ENCODE measurements around the gene TMEM263.

Gene TMEM263

GRCh38 chr12:106964526-106964925, 8.8 kb downstream of the TMEM263 start:
- DNase-seq (no peak), ATAC-seq (no peak)
- no peaks in the 10 kb centered on the region for H3K9me3 Mint-ChIP-seq
- no peak overlapping the region for H3K27ac Mint-ChIP-seq
- H3K27me3 Mint-ChIP-seq, result no peaks in the 10 kb centered on the region
- H3K4me1 Mint-ChIP-seq, result peaks cover 35% of the 10 kb centered on the region
- no peak overlapping the region for H3K4me3 Mint-ChIP-seq

- no peak overlapping the region for H3K4me3 Mint-ChIP-seq
- H3K27me3 Mint-ChIP-seq, result no peaks in the 10 kb centered on the region
- H3K27ac Mint-ChIP-seq, result no peak overlapping the region
- ATAC-seq (no peak), DNase-seq (no peak)
- peaks cover 28% of the 10 kb centered on the region for H3K4me1 Mint-ChIP-seq
- H3K9me3 Mint-ChIP-seq, result no peaks in the 10 kb centered on the region
These were observed 15.4 kb downstream of the TMEM263 start for GRCh38 chr12:106971065-106971464.

GRCh38 chr12:106973545-106973944, 17.8 kb downstream of the TMEM263 start:
- ATAC-seq (no peak), DNase-seq (no peak)
- no peak overlapping the region for H3K4me3 Mint-ChIP-seq
- H3K27me3 Mint-ChIP-seq, result no peaks in the 10 kb centered on the region
- no peak overlapping the region for H3K27ac Mint-ChIP-seq
- H3K9me3 Mint-ChIP-seq, result no peaks in the 10 kb centered on the region
- peaks cover 29% of the 10 kb centered on the region for H3K4me1 Mint-ChIP-seq

- no peak for ATAC-seq
- H3K27me3 Mint-ChIP-seq, result no peaks in the 10 kb centered on the region
- H3K27ac Mint-ChIP-seq, result no peak overlapping the region
These were observed 18.8 kb downstream of the TMEM263 start for GRCh38 chr12:106974511-106974910.

GRCh38 chr12:106975098-106975497, 19.4 kb downstream of the TMEM263 start:
- no peaks in the 10 kb centered on the region for H3K9me3 Mint-ChIP-seq
- peaks cover 29% of the 10 kb centered on the region for H3K4me1 Mint-ChIP-seq
- H3K27ac Mint-ChIP-seq, result peak overlapping the region in 1 of 2 donors; percentile 27
- ATAC-seq (no peak), DNase-seq (no peak)
- no peak overlapping the region for H3K4me3 Mint-ChIP-seq
- no peaks in the 10 kb centered on the region for H3K27me3 Mint-ChIP-seq

More at GRCh38 chr12:106974511-106974910, 18.8 kb downstream of the TMEM263 start:
- DNase-seq, result no peak
- Mint-ChIP-seq H3K9me3 (no peaks in the 10 kb centered on the region), H3K4me1 (peaks cover 29% of the 10 kb centered on the region), H3K4me3 (no peak overlapping the region)

- Mint-ChIP-seq H3K9me3 (no peaks in the 10 kb centered on the region), H3K27me3 (no peaks in the 10 kb centered on the region), H3K4me1 (peaks cover 25% of the 10 kb centered on the region), H3K27ac (no peak overlapping the region), H3K4me3 (no peak overlapping the region)
- ATAC-seq (no peak), DNase-seq (no peak)
These were observed 20.4 kb downstream of the TMEM263 start for GRCh38 chr12:106975993-106976658.

- no peak for DNase-seq
- Mint-ChIP-seq H3K27ac (no peak overlapping the region), H3K4me3 (no peak overlapping the region), H3K27me3 (no peaks in the 10 kb centered on the region), H3K9me3 (no peaks in the 10 kb centered on the region), H3K4me1 (peaks cover 24% of the 10 kb centered on the region)
- ATAC-seq, result no peak
These were observed 21.0 kb downstream of the TMEM263 start for GRCh38 chr12:106976668-106977067.

GRCh38 chr12:106978035-106978800, 22.5 kb downstream of the TMEM263 start:
- H3K27ac Mint-ChIP-seq, result peak overlapping the region in 1 of 2 donors; percentile 21
- no peak overlapping the region for H3K4me3 Mint-ChIP-seq

GRCh38 chr12:106980944-106981343, 25.2 kb downstream of the TMEM263 start:
- H3K27me3 Mint-ChIP-seq, result no peaks in the 10 kb centered on the region
- ATAC-seq (no peak), DNase-seq (no peak)
- H3K27ac Mint-ChIP-seq, result no peak overlapping the region
- peaks cover 31% of the 10 kb centered on the region for H3K4me1 Mint-ChIP-seq
- H3K4me3 Mint-ChIP-seq, result no peak overlapping the region
- peaks cover 17 to 24% of the 10 kb centered on the region in 2 donors for H3K9me3 Mint-ChIP-seq

More at GRCh38 chr12:106978035-106978800, 22.5 kb downstream of the TMEM263 start:
- Mint-ChIP-seq H3K4me1 (peaks cover 24% of the 10 kb centered on the region), H3K9me3 (no peaks in the 10 kb centered on the region), H3K27me3 (no peaks in the 10 kb centered on the region)
- ATAC-seq (no peak), DNase-seq (no peak)

GRCh38 chr12:106981788-106982187, 26.1 kb downstream of the TMEM263 start:
- Mint-ChIP-seq H3K4me1 (peaks cover 33% of the 10 kb centered on the region), H3K27ac (no peak overlapping the region), H3K27me3 (no peaks in the 10 kb centered on the region), H3K4me3 (no peak overlapping the region), H3K9me3 (peaks cover 17 to 24% of the 10 kb centered on the region in 2 donors)
- ATAC-seq (no peak), DNase-seq (no peak)

GRCh38 chr12:106982229-106982628, 26.5 kb downstream of the TMEM263 start:
- Mint-ChIP-seq H3K9me3 (peaks cover 17 to 24% of the 10 kb centered on the region in 2 donors), H3K27me3 (no peaks in the 10 kb centered on the region), H3K4me3 (no peak overlapping the region), H3K27ac (no peak overlapping the region), H3K4me1 (peaks cover 37% of the 10 kb centered on the region)
- ATAC-seq (no peak), DNase-seq (no peak)

GRCh38 chr12:106984588-106985137, 29.0 kb downstream of the TMEM263 start:
- Mint-ChIP-seq H3K27me3 (no peaks in the 10 kb centered on the region), H3K27ac (peak overlapping the region in 1 of 2 donors; percentile 0), H3K4me1 (peaks cover 44% of the 10 kb centered on the region), H3K4me3 (peak overlapping the region; percentile 0 to 4), H3K9me3 (peaks cover 17 to 24% of the 10 kb centered on the region in 2 donors)
- DNase-seq, result no peak
- ATAC-seq, result no peak

- no peaks in the 10 kb centered on the region for H3K27me3 Mint-ChIP-seq
- peaks cover 17 to 24% of the 10 kb centered on the region in 2 donors for H3K9me3 Mint-ChIP-seq
- ATAC-seq (no peak), DNase-seq (no peak)
- H3K4me3 Mint-ChIP-seq, result peak overlapping the region; percentile 28 to 95
- no peak overlapping the region for H3K27ac Mint-ChIP-seq
- peaks cover 44% of the 10 kb centered on the region for H3K4me1 Mint-ChIP-seq
These were observed 29.8 kb downstream of the TMEM263 start for GRCh38 chr12:106985479-106985878.

- Mint-ChIP-seq H3K27ac (peak overlapping the region in 1 of 2 donors; percentile 96), H3K9me3 (peaks cover 17 to 24% of the 10 kb centered on the region in 2 donors), H3K27me3 (no peaks in the 10 kb centered on the region), H3K4me3 (peak overlapping the region; percentile 95 to 97), H3K4me1 (peaks cover 44% of the 10 kb centered on the region)
- ATAC-seq (no peak), DNase-seq (no peak)
These were observed 30.4 kb downstream of the TMEM263 start for GRCh38 chr12:106986135-106986534.

GRCh38 chr12:106986625-106987389, 31.1 kb downstream of the TMEM263 start, which contains the start of gene MTERF2:
Gene MTERF2, minus strand, starts transcription at chr12:106987146. Its CDS starts 8,432 bp downstream, at chr12:106978714.
- peak; percentile 72 to 75 for DNase-seq
- H3K4me1 Mint-ChIP-seq, result peaks cover 44% of the 10 kb centered on the region

More at GRCh38 chr12:106986625-106987389, 31.1 kb downstream of the TMEM263 start, which contains the start of gene MTERF2:
- ATAC-seq, result peak; percentile 97
- Mint-ChIP-seq H3K9me3 (peaks cover 17 to 24% of the 10 kb centered on the region in 2 donors), H3K27me3 (no peaks in the 10 kb centered on the region), H3K4me3 (peak within 1 kb of the TSS; percentile 95 to 97), H3K27ac (peak within 1 kb of the TSS; percentile 92 to 96)
